ENCODE measurements around the gene OTULIN.

DNA sequence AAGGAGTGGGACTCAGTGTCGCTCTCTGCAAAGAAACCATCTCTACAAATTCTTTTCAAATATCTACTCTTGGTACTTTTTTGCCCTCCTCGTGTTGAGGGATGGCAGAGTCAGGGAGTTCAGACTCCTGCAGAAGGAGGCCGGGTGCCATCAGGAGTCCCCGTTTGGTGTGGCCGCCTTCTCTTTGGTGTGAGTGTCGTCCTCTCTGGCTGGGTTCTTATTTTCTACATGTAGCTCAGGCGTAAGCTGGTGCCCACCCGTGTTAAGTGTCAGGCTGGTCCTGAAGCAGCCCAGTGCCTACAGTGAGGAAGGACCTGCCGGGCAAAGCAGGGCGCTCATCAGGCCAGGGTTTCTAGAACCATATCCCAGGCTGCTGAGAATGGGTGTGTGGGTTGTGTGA lies 37.0 kb downstream of the OTULIN start:
- TF ChIP-seq, protein P1, sequence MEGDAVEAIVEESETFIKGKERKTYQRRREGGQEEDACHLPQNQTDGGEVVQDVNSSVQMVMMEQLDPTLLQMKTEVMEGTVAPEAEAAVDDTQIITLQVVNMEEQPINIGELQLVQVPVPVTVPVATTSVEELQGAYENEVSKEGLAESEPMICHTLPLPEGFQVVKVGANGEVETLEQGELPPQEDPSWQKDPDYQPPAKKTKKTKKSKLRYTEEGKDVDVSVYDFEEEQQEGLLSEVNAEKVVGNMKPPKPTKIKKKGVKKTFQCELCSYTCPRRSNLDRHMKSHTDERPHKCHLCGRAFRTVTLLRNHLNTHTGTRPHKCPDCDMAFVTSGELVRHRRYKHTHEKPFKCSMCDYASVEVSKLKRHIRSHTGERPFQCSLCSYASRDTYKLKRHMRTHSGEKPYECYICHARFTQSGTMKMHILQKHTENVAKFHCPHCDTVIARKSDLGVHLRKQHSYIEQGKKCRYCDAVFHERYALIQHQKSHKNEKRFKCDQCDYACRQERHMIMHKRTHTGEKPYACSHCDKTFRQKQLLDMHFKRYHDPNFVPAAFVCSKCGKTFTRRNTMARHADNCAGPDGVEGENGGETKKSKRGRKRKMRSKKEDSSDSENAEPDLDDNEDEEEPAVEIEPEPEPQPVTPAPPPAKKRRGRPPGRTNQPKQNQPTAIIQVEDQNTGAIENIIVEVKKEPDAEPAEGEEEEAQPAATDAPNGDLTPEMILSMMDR (conservative IDR thresholded peaks at IDR 0.05; ENCODE audit: low read depth, low read length), result no peak
- TF ChIP-seq EZH2 (IDR thresholded peaks at IDR 0.05; ENCODE audit: low read length, unreplicated experiment), result no peak
